ENCODE data around the gene VPS36. TPM values are rescaled to one million over a fixed set of nuclear protein-coding genes. Genes with fewer than 3 reads are reported as not detected.

The VPS36 gene
- total and polyA plus RNA-seq, 10 of the 15 experiments (the other 5 are each of a cell fraction or from before 2014, with no cell fraction given) = 10.3 to 29.0 (median 23.9) TPM

- no peak for TF ChIP-seq SIX5 (IDR thresholded peaks at IDR 0.05; ENCODE audit: low read depth, low read length, severe bottlenecking)
- TF ChIP-seq, protein P1, sequence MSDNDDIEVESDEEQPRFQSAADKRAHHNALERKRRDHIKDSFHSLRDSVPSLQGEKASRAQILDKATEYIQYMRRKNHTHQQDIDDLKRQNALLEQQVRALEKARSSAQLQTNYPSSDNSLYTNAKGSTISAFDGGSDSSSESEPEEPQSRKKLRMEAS (IDR thresholded peaks at IDR 0.05; ENCODE audit: low read depth, low read length) = no peak
- no peak for TF ChIP-seq TARDBP (IDR thresholded peaks at IDR 0.05; ENCODE audit: borderline replicate concordance)
- no peak for TF ChIP-seq ASH2L (IDR thresholded peaks at IDR 0.05; ENCODE audit: borderline replicate concordance, low read depth)
- TF ChIP-seq SPI1 (IDR thresholded peaks at IDR 0.05; ENCODE audit: borderline replicate concordance, insufficient read depth, low read depth, low read length) = no peak
- no peak for TF ChIP-seq POLR2AphosphoS2 (IDR thresholded peaks at IDR 0.05; ENCODE audit: low read depth, low read length)
- TF ChIP-seq CBX5 (IDR thresholded peaks at IDR 0.05; ENCODE audit: low read depth) = no peak
- TF ChIP-seq TCF3 (IDR thresholded peaks at IDR 0.05; ENCODE audit: borderline replicate concordance, insufficient read depth, low read depth, low read length) = no peak
- TF ChIP-seq CHD2 (IDR thresholded peaks at IDR 0.05; ENCODE audit: borderline replicate concordance, low read depth, low read length) = no peak
- TF ChIP-seq ZBTB11 (CRISPR knock-in tag; IDR thresholded peaks at IDR 0.05) = no peak
- TF ChIP-seq, protein P2, sequence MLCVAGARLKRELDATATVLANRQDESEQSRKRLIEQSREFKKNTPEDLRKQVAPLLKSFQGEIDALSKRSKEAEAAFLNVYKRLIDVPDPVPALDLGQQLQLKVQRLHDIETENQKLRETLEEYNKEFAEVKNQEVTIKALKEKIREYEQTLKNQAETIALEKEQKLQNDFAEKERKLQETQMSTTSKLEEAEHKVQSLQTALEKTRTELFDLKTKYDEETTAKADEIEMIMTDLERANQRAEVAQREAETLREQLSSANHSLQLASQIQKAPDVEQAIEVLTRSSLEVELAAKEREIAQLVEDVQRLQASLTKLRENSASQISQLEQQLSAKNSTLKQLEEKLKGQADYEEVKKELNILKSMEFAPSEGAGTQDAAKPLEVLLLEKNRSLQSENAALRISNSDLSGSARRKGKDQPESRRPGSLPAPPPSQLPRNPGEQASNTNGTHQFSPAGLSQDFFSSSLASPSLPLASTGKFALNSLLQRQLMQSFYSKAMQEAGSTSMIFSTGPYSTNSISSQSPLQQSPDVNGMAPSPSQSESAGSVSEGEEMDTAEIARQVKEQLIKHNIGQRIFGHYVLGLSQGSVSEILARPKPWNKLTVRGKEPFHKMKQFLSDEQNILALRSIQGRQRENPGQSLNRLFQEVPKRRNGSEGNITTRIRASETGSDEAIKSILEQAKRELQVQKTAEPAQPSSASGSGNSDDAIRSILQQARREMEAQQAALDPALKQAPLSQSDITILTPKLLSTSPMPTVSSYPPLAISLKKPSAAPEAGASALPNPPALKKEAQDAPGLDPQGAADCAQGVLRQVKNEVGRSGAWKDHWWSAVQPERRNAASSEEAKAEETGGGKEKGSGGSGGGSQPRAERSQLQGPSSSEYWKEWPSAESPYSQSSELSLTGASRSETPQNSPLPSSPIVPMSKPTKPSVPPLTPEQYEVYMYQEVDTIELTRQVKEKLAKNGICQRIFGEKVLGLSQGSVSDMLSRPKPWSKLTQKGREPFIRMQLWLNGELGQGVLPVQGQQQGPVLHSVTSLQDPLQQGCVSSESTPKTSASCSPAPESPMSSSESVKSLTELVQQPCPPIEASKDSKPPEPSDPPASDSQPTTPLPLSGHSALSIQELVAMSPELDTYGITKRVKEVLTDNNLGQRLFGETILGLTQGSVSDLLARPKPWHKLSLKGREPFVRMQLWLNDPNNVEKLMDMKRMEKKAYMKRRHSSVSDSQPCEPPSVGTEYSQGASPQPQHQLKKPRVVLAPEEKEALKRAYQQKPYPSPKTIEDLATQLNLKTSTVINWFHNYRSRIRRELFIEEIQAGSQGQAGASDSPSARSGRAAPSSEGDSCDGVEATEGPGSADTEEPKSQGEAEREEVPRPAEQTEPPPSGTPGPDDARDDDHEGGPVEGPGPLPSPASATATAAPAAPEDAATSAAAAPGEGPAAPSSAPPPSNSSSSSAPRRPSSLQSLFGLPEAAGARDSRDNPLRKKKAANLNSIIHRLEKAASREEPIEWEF (IDR thresholded peaks at IDR 0.05; ENCODE audit: insufficient replicate concordance, low read depth, low read length) = no peak
- Histone ChIP-seq H3K79me2 (ENCODE audit: control insufficient read depth, insufficient read depth, low read length) (no peaks in the 10 kb centered on the region), H3K27me3 (replicated peaks in 1 of 2; ENCODE audit: control insufficient read depth in 2 of 2, insufficient read depth in 2 of 2, low read length in 1 of 2) (no peaks in the 10 kb centered on the region), H3K4me3 (no peak overlapping the region), H2AFZ (ENCODE audit: control insufficient read depth, low read depth, low read length) (no peak overlapping the region), H4K20me1 (ENCODE audit: control insufficient read depth, insufficient read depth) (no peaks in the 10 kb centered on the region), H3K9me3 (replicated peaks; ENCODE audit: control insufficient read depth, insufficient read depth, low read length) (no peaks in the 10 kb centered on the region), H3K4me1 (ENCODE audit: control insufficient read depth, insufficient read depth, low read length) (no peaks in the 10 kb centered on the region), H3K9ac (ENCODE audit: control insufficient read depth, insufficient read depth, low read length) (no peak overlapping the region), H3K36me3 (ENCODE audit: control insufficient read depth in 2 of 2, insufficient read depth in 2 of 2, low read length in 1 of 2) (peaks cover 0 to 12% of the 10 kb centered on the region in 2 experiments; a peak in 3 of 4 replicates), H3K27ac (ENCODE audit: control insufficient read depth, insufficient read depth) (no peak overlapping the region), H3K4me2 (ENCODE audit: control insufficient read depth, insufficient read depth) (no peak overlapping the region)
- CTCF ChIA-PET = interaction anchor here (0.5 to 1.2 kb wide), 4 partner anchors 12 to 28 kb away, joined by 3 to 5 read pairs (median 3); partner anchors contain the start of gene VPS36
- ATAC-seq (no peak), DNase-seq (ENCODE audit: low read depth, low spot score) (no peak), FAIRE-seq (no peak)
- in situ Hi-C loops (cut with MboI) (no loop called here), intact Hi-C loops (cut with micrococcal nuclease; ENCODE audit: unreplicated experiment) (no loop called here)
- POLR2A ChIA-PET = no interaction called here
- SMC1A ChIA-PET (ENCODE audit: uncharacterized antibody, unreplicated experiment) = interaction anchor here (1.5 kb wide), 1 partner anchor 25 kb away, joined by 4 read pairs; no protein-coding TSS in a partner anchor
- RAD21 ChIA-PET (ENCODE audit: unreplicated experiment) = interaction anchor here (1.1 kb wide), 2 partner anchors 11 to 84 kb away, joined by 3 read pairs; no protein-coding TSS in a partner anchor
- WGBS (ENCODE audit: insufficient coverage, insufficient replicate concordance, low lambda C conversion rate, missing lambda C conversion rate) = 100% methylated on average over 2 of the region's 2 CpGs
- no TSS peak for BruUV-seq (replicated peaks)
Observed at GRCh38 chr13:52428295-52428694, 22.1 kb downstream of the VPS36 start.

Data from GM12878 (cell line).